RKO (cell line): ENCODE results near the gene TSC22D1.
"Not testable (repeated sequence)": the region's sequence is repeated elsewhere in the genome, so short reads cannot be mapped to it uniquely, and the experiment has no call there.

Experiments
- DNase-seq: peaks from one replicate; pipeline ENCODE4 v3.0.0-alpha.2; 2016; ENCODE audit warnings: low spot score

The TSC22D1 gene

GRCh38 chr13:44575741-44576350 is at the start of gene TSC22D1:
Gene TSC22D1, minus strand, starts transcription at chr13:44576330. Its CDS starts 256 bp downstream, at chr13:44576074.
- DNase-seq = peak; percentile 62

DNA sequence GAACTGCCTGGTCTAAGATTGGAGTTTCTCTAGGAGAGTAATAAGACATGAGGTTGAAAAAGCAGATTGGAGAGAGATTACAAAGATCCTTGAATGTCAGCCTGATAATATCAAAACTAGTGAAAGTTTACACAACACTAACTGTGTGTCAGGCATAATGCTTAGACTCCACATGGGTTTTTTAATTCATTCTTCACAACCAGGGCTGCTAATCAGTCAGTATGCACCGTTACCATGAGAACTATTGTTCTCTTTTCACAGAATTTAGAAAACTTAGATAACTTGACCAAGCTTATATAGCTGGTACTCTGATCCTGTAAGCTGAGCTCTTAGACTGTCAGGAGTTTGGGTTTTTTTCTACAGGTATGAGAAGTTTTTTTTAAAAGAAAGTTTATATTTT is 46.6 kb upstream of the TSC22D1 start:
- DNase-seq = no peak

GRCh38 chr13:44622261-44622660 is 46.1 kb upstream of the TSC22D1 start:
- no peak for DNase-seq

DNA sequence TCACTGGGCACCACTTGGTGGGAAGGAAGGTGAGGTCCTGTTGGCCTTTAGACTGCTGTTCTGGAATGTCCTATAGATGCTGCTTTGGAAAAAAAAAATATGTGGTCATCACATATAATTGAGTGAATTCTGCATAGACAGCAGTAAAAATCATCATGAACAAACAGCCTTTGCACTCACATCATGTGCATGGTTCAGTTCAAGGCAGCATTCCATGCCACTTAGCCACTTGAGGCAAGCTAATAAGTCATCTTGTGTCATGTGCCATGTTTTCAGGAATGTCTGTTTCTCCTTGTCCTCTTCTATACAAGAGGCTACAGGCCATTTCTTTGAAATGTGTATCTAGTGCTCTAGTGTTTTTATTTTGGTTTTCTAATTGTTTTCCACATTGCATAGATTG is 43.9 kb upstream of the TSC22D1 start:
- peak; percentile 69 for DNase-seq

GRCh38 chr13:44619651-44620050 is 43.5 kb upstream of the TSC22D1 start:
- no peak for DNase-seq

- DNase-seq = no peak
Measured at GRCh38 chr13:44618326-44618725, 42.2 kb upstream of the TSC22D1 start.

- no peak for DNase-seq
Measured at GRCh38 chr13:44617648-44618047, 41.5 kb upstream of the TSC22D1 start.

DNA sequence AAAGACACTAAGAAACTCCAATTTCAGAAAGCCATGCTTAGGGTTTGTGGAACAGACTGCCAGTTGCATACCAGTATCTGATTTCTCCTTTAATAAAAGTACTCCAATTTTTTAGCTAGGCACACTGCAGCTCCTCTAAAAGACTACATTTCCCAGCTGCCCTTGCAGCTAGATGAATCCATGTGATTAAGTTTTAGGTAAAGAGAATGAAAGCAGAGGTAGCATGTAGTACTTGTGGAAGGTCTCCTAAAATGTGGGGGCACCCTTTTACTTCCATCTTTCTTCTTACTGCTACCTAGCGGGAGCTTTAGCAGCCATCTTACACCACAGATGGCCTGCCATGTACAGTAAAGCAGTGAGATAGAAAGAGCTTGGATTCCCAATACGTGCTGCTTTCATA is 33.0 kb upstream of the TSC22D1 start:
- DNase-seq = no peak

- no peak for DNase-seq
Measured at GRCh38 chr13:44605721-44606120, 29.6 kb upstream of the TSC22D1 start.

- DNase-seq = no peak
Measured at GRCh38 chr13:44605275-44605674, 29.1 kb upstream of the TSC22D1 start.

- no peak for DNase-seq
Measured at GRCh38 chr13:44601586-44601985, 25.5 kb upstream of the TSC22D1 start.

DNA sequence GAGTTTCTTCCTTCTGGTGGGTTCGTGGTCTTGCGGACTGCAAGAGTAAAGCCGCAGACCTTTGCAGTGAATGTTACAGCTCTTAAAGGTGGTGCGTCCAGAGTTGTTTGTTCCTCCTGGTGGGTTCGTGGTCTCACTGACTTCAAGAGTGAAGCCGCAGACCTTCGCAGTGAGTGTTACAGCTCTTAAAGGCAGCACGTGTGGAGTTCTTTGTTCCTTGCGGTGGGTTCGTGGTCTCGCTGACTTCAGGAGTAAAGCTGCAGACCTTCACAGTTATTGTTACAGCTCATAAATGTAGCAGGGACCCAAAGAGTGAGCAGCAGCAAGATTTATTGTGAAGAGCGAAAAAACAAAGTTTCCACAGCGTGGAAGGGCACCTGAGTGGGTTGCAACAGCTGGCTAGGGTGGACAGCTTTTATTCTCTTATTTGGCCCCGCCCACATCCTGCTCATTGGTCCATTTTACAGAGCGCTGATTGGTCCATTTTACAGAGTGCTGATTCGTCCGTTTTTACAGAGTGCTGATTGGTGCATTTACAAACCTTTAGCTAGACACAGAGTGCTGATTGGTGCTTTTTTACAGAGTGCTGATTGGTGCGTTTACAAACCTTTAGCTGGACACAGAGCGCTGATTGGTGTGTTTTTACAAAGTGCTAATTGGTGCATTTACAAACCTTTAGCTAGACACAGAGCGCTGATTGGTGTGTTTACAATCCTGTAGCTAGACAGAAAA is 17.9 kb upstream of the TSC22D1 start:
- DNase-seq = not testable (repeated sequence)

DNA sequence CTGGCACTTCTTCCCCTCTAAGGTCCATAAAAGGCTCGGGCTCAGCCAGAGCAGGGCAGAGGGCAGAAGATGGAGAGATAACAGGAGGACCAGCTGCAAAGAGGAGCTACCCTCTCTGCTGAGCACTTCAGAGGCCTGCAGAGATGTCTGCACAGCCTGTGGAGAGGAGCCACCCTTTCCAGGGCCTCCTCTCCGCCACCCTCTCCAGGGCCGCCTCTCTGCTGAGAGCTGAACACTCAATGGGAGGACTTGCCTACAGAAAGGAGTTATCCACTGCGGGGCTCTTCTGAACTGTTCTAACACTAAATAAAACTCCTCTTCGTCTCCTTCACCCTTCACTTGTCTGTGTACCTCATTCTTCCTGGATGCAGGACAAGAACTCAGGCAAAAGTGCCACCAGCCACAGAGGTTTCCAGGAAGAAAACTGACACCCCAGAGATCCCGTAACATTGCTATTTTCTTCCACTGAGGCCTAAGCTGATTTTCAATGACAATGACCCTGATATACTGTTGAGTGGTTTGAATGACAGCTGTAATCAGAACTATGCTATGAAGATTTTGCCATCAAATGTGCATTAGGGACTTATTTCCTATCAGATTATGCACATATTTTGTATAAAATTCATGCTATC is 16.2 kb upstream of the TSC22D1 start:
- DNase-seq = no peak

GRCh38 chr13:44591316-44591715 is 15.2 kb upstream of the TSC22D1 start:
- no peak for DNase-seq

GRCh38 chr13:44583137-44583536 is 7.0 kb upstream of the TSC22D1 start:
- no peak for DNase-seq

- DNase-seq = peak; percentile 53
Measured at GRCh38 chr13:44578067-44578400, 1.9 kb upstream of the TSC22D1 start.

DNA sequence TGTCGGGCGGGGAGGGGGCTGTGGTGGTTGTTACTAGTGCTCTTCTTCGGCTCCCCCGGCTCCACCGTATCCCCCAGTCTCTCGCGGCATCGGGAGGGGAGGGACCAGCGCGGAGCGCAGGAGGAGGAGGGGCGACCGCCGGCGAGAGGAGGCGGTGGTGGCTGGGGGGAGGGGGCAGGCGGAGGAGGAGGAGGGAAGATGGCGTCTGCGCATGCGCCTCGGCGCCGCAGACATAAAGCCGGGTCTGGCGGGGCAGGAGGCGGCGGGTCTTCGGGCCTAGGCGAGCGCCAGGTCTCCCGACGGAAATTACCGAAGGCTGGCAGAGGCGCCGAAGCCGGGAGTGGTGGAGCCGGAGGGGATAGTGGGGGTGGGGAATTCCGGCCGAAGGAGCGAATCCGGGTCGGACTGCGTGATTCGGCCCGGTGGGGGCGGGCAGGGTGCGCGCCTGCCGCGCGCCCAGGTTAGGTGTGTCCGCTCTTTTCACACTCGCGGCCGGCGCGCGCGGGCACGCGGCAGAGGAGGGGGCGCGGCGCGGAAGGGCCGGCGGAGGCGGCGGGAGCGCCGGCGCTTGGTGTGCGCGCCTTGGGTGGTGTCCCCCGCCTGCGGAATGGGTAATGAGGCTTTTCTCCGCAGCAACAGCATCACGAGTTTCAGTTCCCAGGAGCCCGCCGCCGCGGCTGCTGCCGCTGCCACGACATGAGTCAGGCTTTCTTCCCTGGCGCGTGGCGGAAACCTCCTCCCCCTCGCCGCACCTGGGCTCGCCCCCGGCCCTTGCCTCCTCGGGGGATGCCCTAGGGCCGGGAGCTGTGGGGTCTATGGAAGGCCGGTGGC is 1.3 kb upstream of the TSC22D1 start:
- peak; percentile 95 for DNase-seq

DNA sequence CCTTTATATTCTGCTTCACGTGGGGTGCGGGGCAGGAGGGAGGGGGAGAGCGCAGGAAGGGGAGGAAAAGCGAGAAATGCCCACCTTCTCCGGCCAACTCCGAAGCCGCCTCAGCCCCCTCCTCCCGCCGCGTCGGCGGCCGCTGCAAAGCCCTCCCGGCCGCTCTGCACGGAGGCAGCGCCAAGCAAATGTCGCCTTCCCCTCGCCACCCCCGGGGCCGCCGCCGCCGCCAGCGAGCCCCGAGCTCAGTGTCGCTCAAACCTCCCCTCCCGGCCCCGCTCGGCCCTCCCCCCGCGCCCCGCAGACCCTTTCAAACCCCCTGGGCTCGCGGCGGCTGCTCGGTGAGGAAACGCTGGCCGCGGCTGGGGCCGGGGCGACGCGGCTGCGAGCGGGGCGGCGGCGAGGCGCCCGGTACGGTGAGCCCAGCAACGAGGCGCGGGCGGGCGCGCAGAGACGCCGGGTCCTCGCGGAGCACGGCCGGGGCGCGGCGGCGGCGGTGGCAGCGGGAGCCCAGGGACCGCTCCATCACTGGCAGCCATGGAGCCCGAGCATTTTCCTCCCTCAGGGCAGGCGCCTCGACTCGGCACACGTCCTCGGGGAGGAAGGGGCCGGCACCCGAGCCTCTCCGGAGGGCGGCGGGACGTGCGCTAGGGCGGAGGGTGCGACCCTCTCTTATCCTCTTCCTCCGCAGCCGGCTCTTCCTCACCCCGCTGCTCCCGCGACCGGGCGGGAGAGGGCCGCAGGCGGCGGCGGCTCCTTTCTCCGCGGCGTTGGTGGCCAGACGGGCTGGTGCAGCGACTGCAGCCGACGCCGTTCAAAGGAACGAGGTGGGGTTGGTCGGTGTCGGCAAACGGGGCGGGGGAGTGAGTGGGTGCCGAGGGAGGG is 463 bp upstream of the TSC22D1 start:
- DNase-seq = peak; percentile 20

DNA sequence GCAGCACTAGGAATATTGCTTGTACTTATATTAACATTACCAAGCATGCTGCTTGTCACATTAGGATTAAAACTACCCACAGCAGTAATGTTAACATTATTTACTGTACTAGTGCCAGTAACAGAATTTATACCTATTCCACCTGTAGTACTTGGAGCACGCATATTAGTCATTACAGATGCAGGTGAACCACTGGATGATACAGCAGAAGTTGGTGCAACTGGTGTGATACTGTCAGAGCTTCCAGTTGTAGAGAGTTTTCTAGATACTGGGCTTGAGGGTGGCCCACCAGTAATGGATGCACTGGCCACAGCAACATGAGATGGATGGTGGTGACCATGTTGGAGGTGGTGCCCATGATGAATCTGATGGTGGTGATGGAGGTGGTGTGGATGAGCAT is 1.1 kb downstream of the TSC22D1 start:
- DNase-seq = no peak

DNA sequence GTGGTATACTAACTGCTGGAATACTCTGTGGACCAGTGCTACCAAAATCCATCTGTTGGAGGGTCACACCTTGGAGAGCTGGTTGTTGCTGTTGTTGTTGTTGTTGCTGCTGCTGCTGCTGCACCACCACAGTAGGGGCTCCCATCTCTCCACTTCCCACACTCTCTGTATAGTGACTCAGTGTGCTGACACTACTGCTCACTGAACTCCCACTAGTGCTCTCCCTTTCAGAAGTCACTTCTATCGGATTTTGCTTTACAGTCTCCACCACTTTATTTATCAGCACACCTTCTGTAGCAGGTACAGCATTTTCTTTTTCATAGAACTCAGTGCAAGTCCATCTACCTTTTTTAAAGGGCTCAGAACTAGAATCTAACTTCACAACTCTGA is 1.7 kb downstream of the TSC22D1 start:
- no peak for DNase-seq

DNA sequence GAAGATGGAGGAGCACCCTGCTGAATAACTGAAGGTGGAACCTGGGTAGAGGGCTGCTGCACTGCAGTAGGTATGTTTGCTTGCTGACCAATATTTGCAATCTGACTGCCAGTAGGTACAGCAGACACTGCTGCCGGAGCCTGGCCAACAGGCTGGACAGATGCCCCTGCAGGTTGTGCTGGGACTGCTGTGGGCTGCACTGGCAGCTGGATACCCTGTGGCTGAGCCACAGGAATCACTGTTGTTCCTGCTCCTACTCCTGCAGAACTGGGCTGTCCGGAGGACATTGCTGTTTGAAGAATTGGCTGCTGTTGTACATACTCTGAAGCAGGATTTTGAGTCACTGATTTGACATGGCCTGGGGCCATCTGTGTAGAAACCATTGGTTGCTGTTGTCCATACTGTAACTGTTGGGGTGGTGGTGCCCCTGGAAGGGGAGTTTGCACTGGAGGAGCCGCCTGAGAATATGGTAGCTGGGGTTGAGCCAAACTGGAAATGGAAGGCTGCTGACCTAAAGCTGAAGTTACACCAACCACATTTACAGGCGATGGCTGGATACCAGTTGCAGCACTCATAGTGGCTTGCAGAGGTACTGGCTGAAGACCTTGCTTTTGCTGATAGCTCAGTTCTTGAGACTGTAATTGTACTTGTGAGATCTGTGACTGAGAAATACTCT is 2.2 kb downstream of the TSC22D1 start:
- peak; percentile 91 for DNase-seq
